HCT116 (cell line): ENCODE results near the gene EID1. TPM values are rescaled to one million over a fixed set of nuclear protein-coding genes. Genes with fewer than 3 reads are reported as not detected.

Experiments
- ATAC-seq: fragments of 200-7000 bp; cut with Tn5 transposase; 2 replicates; pipeline ENCODE4 v1.9.1; 2020; ENCODE audit warnings: mild to moderate bottlenecking, moderate library complexity
- BruUV-seq: library from RNA; stranded (reverse); fragments of 400-500 nt; replicated peaks from 2 replicates; lab custom pipeline; 2021; lab: Mats Ljungman, UMichigan
- CTCF ChIA-PET: fragments of 300-600 bp; sonication (Branson Sonifier 250); formaldehyde crosslinking; loops from one replicate; lab custom pipeline; 2021; ENCODE audit warnings: antibody characterized with exemption; lab: Charles Lee
- POLR2A ChIA-PET: fragments of 300-600, 350-600 bp; sonication (Branson Sonifier 250); formaldehyde crosslinking; loops from one replicate; lab custom pipeline; 2021; ENCODE audit warnings: antibody characterized with exemption; lab: Charles Lee
- RAD21 ChIA-PET, 2 experiments: fragments of 300-600 bp; sonication (Branson Sonifier 250); formaldehyde crosslinking; loops; one replicate each; lab custom pipeline; 2023; ENCODE audit warnings: low total read pairs in 2 of 2; ENCODE audit not compliant: uncharacterized antibody in 2 of 2, unreplicated experiment in 2 of 2, low non-redundant PET in 1 of 2; lab: Charles Lee
- DNase-seq: peaks from one replicate; pipeline ENCODE4 v3.0.0-alpha.2; 2010; ENCODE audit warnings: low read depth, low spot score
- H2AFZ ChIP-seq: fragments of 200-600 bp; shearing (Covaris generic), sonication (generic); 2 replicates; pipeline ENCODE4 v1.6.1; 2017; ENCODE audit warnings: low read depth, mixed run types, mixed read lengths, antibody characterized with exemption, low read length; ENCODE audit not compliant: poor library complexity, severe bottlenecking
- H3K27ac ChIP-seq: 2 replicates; pipeline ENCODE4 v1.5.1; 2012; ENCODE audit warnings: low read depth, low read length
- H3K27me3 ChIP-seq: fragments of 200-600 bp; sonication (generic); 2 replicates; pipeline ENCODE4 v1.6.1; 2016; ENCODE audit warnings: mixed run types, low read length, mixed read lengths; ENCODE audit not compliant: insufficient read depth
- H3K36me3 ChIP-seq, 2 experiments: fragments of 200-500 bp in 1 of 2; fragments of 200-600 bp in 1 of 2; sonication (Bioruptor generic) in 1 of 2; sonication (generic) in 1 of 2; 2 replicates each; pipeline versions ENCODE4 v1.5.1 to v1.6.1; 2014 to 2016; ENCODE audit warnings: low read length in 2 of 2, inconsistent platforms in 1 of 2, mixed read lengths in 1 of 2, mixed run types in 1 of 2; ENCODE audit not compliant: insufficient read depth in 2 of 2, control insufficient read depth in 1 of 2
- H3K4me1 ChIP-seq, 2 experiments: fragments of 200-600 bp in 1 of 2; sonication (generic) in 1 of 2; 2 replicates each; pipeline versions ENCODE4 v1.5.1 to v1.6.1; 2012 to 2017; ENCODE audit warnings: low read length in 2 of 2, inconsistent platforms in 1 of 2, mild to moderate bottlenecking in 1 of 2, mixed read lengths in 1 of 2, mixed run types in 1 of 2, moderate library complexity in 1 of 2; ENCODE audit not compliant: insufficient read depth in 2 of 2, control insufficient read depth in 1 of 2
- H3K4me2 ChIP-seq: fragments of 200-600 bp; sonication (generic); 2 replicates; pipeline ENCODE4 v1.6.1; 2017; ENCODE audit warnings: mixed run types, low read length, mixed read lengths
- H3K4me3 ChIP-seq, 2 experiments: fragments of 200-600 bp in 1 of 2; sonication (generic) in 1 of 2; replicated peaks in 1 of 2; 2 replicates each; pipeline ENCODE4 v1.5.1; 2011 to 2016; ENCODE audit warnings: low read length in 2 of 2, control low read depth in 1 of 2, low read depth in 1 of 2, mild to moderate bottlenecking in 1 of 2, mixed read lengths in 1 of 2, mixed run types in 1 of 2
- H3K79me2 ChIP-seq: fragments of 200-600 bp; sonication (generic); 2 replicates; pipeline ENCODE4 v1.6.1; 2017; ENCODE audit warnings: mild to moderate bottlenecking, mixed run types, low read length, moderate library complexity, mixed read lengths; ENCODE audit not compliant: insufficient read depth
- H3K9ac ChIP-seq: fragments of 200-600 bp; sonication (generic); 2 replicates; pipeline ENCODE4 v1.6.1; 2016; ENCODE audit warnings: low read length, mixed read lengths
- H3K9me2 ChIP-seq: fragments of 200-600 bp; sonication (generic), shearing (Covaris generic); 2 replicates; pipeline ENCODE4 v1.6.1; 2017; ENCODE audit warnings: mixed run types, mild to moderate bottlenecking, moderate library complexity; ENCODE audit not compliant: insufficient read depth
- H3K9me3 ChIP-seq, 2 experiments: fragments of 200-500 bp in 1 of 2; fragments of 200-600 bp in 1 of 2; sonication (Bioruptor generic) in 1 of 2; sonication (generic) in 1 of 2; 2 replicates each; pipeline ENCODE4 v1.6.1; 2014 to 2017; ENCODE audit warnings: low read length in 2 of 2, mixed read lengths in 2 of 2, inconsistent platforms in 1 of 2, low read depth in 1 of 2, mild to moderate bottlenecking in 1 of 2, mixed run types in 1 of 2, moderate library complexity in 1 of 2; ENCODE audit not compliant: control insufficient read depth in 1 of 2, insufficient read depth in 1 of 2
- H4K20me1 ChIP-seq: fragments of 200-600 bp; sonication (generic), shearing (Covaris generic); 2 replicates; pipeline ENCODE4 v1.6.1; 2017; ENCODE audit warnings: mixed run types, mild to moderate bottlenecking, moderate library complexity; ENCODE audit not compliant: insufficient read depth
- CEBPB ChIP-seq: IDR thresholded peaks from 2 replicates; pipeline ENCODE4 v1.6.1; 2012; ENCODE audit warnings: low read depth
- CTCF ChIP-seq, 3 experiments: fragments of 200-600 bp in 1 of 3; sonication (generic) in 1 of 3; IDR thresholded peaks in 2 of 3; conservative IDR thresholded peaks in 1 of 3; 2 replicates each; pipeline ENCODE4 v1.5.1; 2012 to 2017; ENCODE audit warnings: low read depth in 2 of 3, low read length in 2 of 3, antibody characterized with exemption in 1 of 3, borderline replicate concordance in 1 of 3, control low read depth in 1 of 3, mild to moderate bottlenecking in 1 of 3, mixed read lengths in 1 of 3, mixed run types in 1 of 3, moderate library complexity in 1 of 3; ENCODE audit not compliant: insufficient read depth in 1 of 3
- ELF1 ChIP-seq: IDR thresholded peaks from 2 replicates; pipeline ENCODE4 v1.6.1; 2012; ENCODE audit warnings: low read depth, borderline replicate concordance
- JUND ChIP-seq: IDR thresholded peaks from 2 replicates; pipeline ENCODE4 v1.6.1; 2012
- POLR2AphosphoS5 ChIP-seq: IDR thresholded peaks from 2 replicates; pipeline ENCODE4 v1.6.1; 2011; ENCODE audit warnings: mild to moderate bottlenecking, low read depth, low read length, moderate library complexity
- TCF7L2 ChIP-seq: IDR thresholded peaks from 2 replicates; pipeline ENCODE4 v1.7.0; 2011; ENCODE audit warnings: borderline replicate concordance, inconsistent platforms; ENCODE audit not compliant: insufficient read depth, insufficient read length; ENCODE audit errors: extremely low read depth
- YY1 ChIP-seq: IDR thresholded peaks from 2 replicates; pipeline ENCODE4 v1.6.1; 2011; ENCODE audit warnings: low read length, low read depth, moderate library complexity, mild to moderate bottlenecking; ENCODE audit not compliant: insufficient replicate concordance; ENCODE audit errors: extremely low read depth
- intact Hi-C: fragments of 100-400 bp; cut with micrococcal nuclease; formaldehyde crosslinking; loops from 2 replicates; pipeline ENCODE4 v1.10.0; 2022
- total RNA-seq: library from RNA; stranded (reverse); gene quantifications from one replicate; pipeline ENCODE4 v1.2.1, GENCODE V29; 2021; ENCODE audit not compliant: unreplicated experiment

EID1 gene
- total RNA-seq, 1 experiment from 2014 or later = 68.6 TPM

GRCh38 chr15:48891232-48891765, 13.4 kb downstream of the EID1 start:
- no peaks in the 10 kb centered on the region for H3K79me2 ChIP-seq
- RAD21 ChIA-PET = interaction anchor here in 1 of 2 experiments (0.5 kb wide), 1 partner anchor 405 kb away, joined by 3 read pairs; no protein-coding TSS in a partner anchor
- no peak for ATAC-seq

More at GRCh38 chr15:48891232-48891765, 13.4 kb downstream of the EID1 start:
- TF ChIP-seq YY1 (no peak), POLR2AphosphoS5 (no peak), TCF7L2 (no peak), JUND (no peak), CTCF (IDR thresholded peaks at IDR 0.05 in 2 of 3, conservative IDR thresholded peaks at IDR 0.05 in 1 of 3; ENCODE audit: borderline replicate concordance in 1 of 3, insufficient read depth in 1 of 3, low read depth in 2 of 3, low read length in 2 of 3) (no peak), CEBPB (no peak), ELF1 (no peak)
- DNase-seq = no peak
- Histone ChIP-seq H3K4me2 (no peak overlapping the region), H3K27ac (no peak overlapping the region), H3K9ac (no peak overlapping the region), H3K4me3 (no peak overlapping the region), H3K27me3 (no peaks in the 10 kb centered on the region), H3K9me3 (no peaks in the 10 kb centered on the region), H2AFZ (no peak overlapping the region), H4K20me1 (no peaks in the 10 kb centered on the region), H3K4me1 (no peaks in the 10 kb centered on the region), H3K9me2 (no peaks in the 10 kb centered on the region), H3K36me3 (no peaks in the 10 kb centered on the region)
- CTCF ChIA-PET = no interaction called here
- intact Hi-C loops = no loop called here
- POLR2A ChIA-PET = interaction anchor here (0.6 kb wide), 1 partner anchor 432 kb away, joined by 3 read pairs; no protein-coding TSS in a partner anchor
- no TSS peak for BruUV-seq
